Neuron (in vitro differentiated cells): Measurements from ENCODE around the gene HTR3D.
"Not testable (repeated sequence)": the region's sequence is repeated elsewhere in the genome, so short reads cannot be mapped to it uniquely, and the experiment has no call there.

Experiments
- H2AFZ ChIP-seq: one replicate; pipeline ENCODE4 v1.6.1; 2013; ENCODE audit warnings: low read depth, mild to moderate bottlenecking, inconsistent platforms, low read length, moderate library complexity
- H3K27me3 ChIP-seq: one replicate; pipeline ENCODE4 v1.6.1; 2013; ENCODE audit warnings: low read length; ENCODE audit not compliant: insufficient read depth
- H3K36me3 ChIP-seq: one replicate; pipeline ENCODE4 v1.6.1; 2013; ENCODE audit warnings: low read length; ENCODE audit not compliant: insufficient read depth
- H3K4me1 ChIP-seq: one replicate; pipeline ENCODE4 v1.6.1; 2013; ENCODE audit warnings: low read length; ENCODE audit not compliant: insufficient read depth
- H3K4me3 ChIP-seq: 2 replicates; pipeline ENCODE4 v1.5.1; 2013; ENCODE audit warnings: mild to moderate bottlenecking, low read length, moderate library complexity
- H3K9me3 ChIP-seq: one replicate; pipeline ENCODE4 v1.6.1; 2013; ENCODE audit warnings: low read length

HTR3D gene

DNA sequence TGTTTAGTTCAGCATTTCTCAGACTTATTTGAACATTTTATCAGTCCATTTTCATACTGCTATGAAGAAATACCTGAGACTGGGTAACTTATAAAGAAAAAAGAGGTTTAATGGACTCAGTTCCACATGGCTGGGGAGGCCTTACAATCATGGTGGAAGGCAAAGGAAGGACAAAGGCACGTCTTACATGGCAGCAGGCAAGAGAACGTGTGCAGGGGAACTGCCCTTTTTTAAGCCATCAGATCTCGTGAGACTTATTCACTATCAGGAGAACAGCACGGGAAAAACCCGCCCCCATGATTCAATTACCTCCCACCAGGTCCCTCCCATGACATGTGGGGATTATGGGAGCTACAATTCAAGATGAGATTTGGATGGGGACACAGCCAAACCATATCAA lies 6.3 kb upstream of the HTR3D start:
- H3K4me3 ChIP-seq, H3K36me3 ChIP-seq, H3K9me3 ChIP-seq, H3K4me1 ChIP-seq, H2AFZ ChIP-seq, H3K27me3 ChIP-seq: not testable (repeated sequence)

- H3K9me3 ChIP-seq, H3K4me3 ChIP-seq, H3K27me3 ChIP-seq, H2AFZ ChIP-seq, H3K36me3 ChIP-seq, H3K4me1 ChIP-seq: not testable (repeated sequence)
These were observed 3.2 kb upstream of the HTR3D start for GRCh38 chr3:184028275-184028890.

DNA sequence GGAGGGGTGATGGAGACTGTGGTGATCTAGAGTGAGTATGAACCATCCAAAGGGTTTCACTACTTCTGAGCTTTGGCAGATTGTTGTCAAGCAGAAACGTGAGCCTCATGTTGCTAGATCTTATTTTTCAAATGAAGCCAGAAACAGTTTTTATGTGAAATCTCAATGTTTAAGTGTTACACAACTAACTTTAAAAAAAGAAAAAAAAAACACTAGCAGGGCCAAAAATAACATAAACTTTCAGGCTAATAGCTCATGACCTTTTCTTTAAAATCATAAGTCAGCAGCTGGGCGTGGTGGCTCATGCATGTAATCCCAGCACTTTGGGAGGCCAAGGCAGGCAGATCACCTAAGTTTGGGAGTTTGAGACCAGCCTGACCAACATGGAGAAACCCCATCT lies 2.1 kb upstream of the HTR3D start:
- no peaks in the 10 kb centered on the region for H3K4me1 ChIP-seq
- peaks cover 2% of the 10 kb centered on the region for H3K27me3 ChIP-seq
- H3K9me3 ChIP-seq, result no peaks in the 10 kb centered on the region
- H3K4me3 ChIP-seq, result no peak overlapping the region
- H3K36me3 ChIP-seq, result no peaks in the 10 kb centered on the region
- no peak overlapping the region for H2AFZ ChIP-seq

- H3K9me3 ChIP-seq, result no peaks in the 10 kb centered on the region
- H3K4me1 ChIP-seq, result no peaks in the 10 kb centered on the region
- H3K4me3 ChIP-seq, result no peak overlapping the region
- peaks cover 2% of the 10 kb centered on the region for H3K27me3 ChIP-seq
- H3K36me3 ChIP-seq, result no peaks in the 10 kb centered on the region
- H2AFZ ChIP-seq, result no peak overlapping the region
These were observed 1.0 kb upstream of the HTR3D start for GRCh38 chr3:184030536-184030935.

- Histone ChIP-seq H2AFZ (no peak overlapping the region), H3K27me3 (peaks cover 21% of the 10 kb centered on the region), H3K9me3 (no peaks in the 10 kb centered on the region), H3K4me3 (no peak overlapping the region), H3K36me3 (no peaks in the 10 kb centered on the region), H3K4me1 (peaks cover 2% of the 10 kb centered on the region)
These were observed 6.3 kb downstream of the HTR3D start for GRCh38 chr3:184037816-184038215.

- H3K4me1 ChIP-seq, H2AFZ ChIP-seq, H3K9me3 ChIP-seq, H3K4me3 ChIP-seq, H3K36me3 ChIP-seq: not testable (repeated sequence)
- peaks cover 21% of the 10 kb centered on the region for H3K27me3 ChIP-seq
These were observed 6.8 kb downstream of the HTR3D start for GRCh38 chr3:184038307-184038706.

- no peak overlapping the region for H2AFZ ChIP-seq
- H3K36me3 ChIP-seq, result no peaks in the 10 kb centered on the region
- H3K4me1 ChIP-seq, result peaks cover 2% of the 10 kb centered on the region
- no peaks in the 10 kb centered on the region for H3K9me3 ChIP-seq
- H3K4me3 ChIP-seq, result no peak overlapping the region
- peaks cover 21% of the 10 kb centered on the region for H3K27me3 ChIP-seq
These were observed 7.9 kb downstream of the HTR3D start for GRCh38 chr3:184039414-184039813.

GRCh38 chr3:184040010-184040409 lies 8.5 kb downstream of the HTR3D start:
- H2AFZ ChIP-seq, result no peak overlapping the region
- no peak overlapping the region for H3K4me3 ChIP-seq
- H3K9me3 ChIP-seq, result no peaks in the 10 kb centered on the region
- H3K4me1 ChIP-seq, result peaks cover 2% of the 10 kb centered on the region
- H3K27me3 ChIP-seq, result peaks cover 21% of the 10 kb centered on the region
- H3K36me3 ChIP-seq, result no peaks in the 10 kb centered on the region

GRCh38 chr3:184042617-184043016 lies 11.1 kb downstream of the HTR3D start:
- no peak overlapping the region for H2AFZ ChIP-seq
- peaks cover 19% of the 10 kb centered on the region for H3K27me3 ChIP-seq
- H3K4me1 ChIP-seq, result peaks cover 2% of the 10 kb centered on the region
- H3K36me3 ChIP-seq, result no peaks in the 10 kb centered on the region
- H3K9me3 ChIP-seq, result no peaks in the 10 kb centered on the region
- no peak overlapping the region for H3K4me3 ChIP-seq

GRCh38 chr3:184045995-184046394 lies 14.5 kb downstream of the HTR3D start:
- Histone ChIP-seq H3K27me3 (peaks cover 2% of the 10 kb centered on the region), H3K4me3 (no peak overlapping the region), H3K4me1 (no peaks in the 10 kb centered on the region), H3K9me3 (no peaks in the 10 kb centered on the region), H2AFZ (no peak overlapping the region), H3K36me3 (no peaks in the 10 kb centered on the region)

DNA sequence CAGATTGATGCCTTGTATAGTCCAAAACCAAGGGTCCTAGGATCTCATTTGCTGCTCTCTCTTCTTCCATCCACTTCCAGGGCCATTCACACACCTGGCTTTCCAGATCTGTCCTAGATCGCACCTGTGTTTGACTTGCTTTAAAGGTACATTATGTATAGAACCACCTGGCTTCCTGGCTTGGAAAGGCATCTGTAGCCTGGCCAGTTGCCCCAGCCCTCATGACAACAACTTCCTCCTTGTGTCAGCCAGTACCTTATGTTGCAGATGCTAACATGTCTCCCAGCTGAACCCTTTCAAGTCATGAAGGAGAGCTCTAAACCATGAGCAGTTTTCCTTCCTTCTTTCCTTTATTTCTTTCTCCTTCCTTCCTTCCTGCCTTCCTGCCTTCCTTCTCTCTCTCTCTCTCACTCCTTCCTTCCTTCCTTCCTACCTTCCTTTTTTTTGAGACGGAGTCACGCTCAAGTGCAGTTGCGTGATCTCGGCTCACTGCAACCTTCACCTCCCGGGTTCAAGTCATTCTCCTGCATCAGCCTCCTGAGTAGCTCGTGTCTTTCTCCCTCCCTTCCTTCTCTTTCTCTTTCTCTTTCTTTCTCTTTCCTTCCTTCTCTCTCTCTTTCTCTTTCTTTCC lies 18.8 kb downstream of the HTR3D start:
- Histone ChIP-seq H3K36me3 (no peaks in the 10 kb centered on the region), H2AFZ (no peak overlapping the region), H3K9me3 (no peaks in the 10 kb centered on the region), H3K4me3 (no peak overlapping the region), H3K27me3 (peaks cover 14% of the 10 kb centered on the region), H3K4me1 (no peaks in the 10 kb centered on the region)

DNA sequence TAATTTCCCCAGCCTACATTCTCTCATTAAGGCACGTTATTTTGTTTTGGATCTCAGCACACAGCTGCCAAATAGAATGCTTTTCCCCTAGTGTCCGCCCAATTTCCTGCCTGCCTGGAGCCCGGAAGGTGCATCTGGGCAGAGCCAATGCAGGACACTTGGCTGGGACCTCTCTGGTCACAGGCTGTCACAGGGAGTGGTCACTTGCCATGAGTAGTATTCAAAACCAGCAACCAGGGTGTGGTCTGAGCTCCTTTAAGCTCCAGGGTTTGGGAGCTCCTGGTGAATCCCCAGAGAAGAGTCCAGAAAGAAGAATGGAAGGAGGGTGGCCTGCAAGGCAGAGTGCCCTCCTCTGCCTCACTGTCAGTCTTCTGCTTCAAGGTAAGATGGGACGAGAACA lies 21.2 kb downstream of the HTR3D start, which contains the start of gene HTR3C:
HTR3C (plus strand) TSS at position 281 of the 400 bp plus-strand sequence; CDS start at position 315, 34 bp downstream.
- Histone ChIP-seq H3K4me1 (no peaks in the 10 kb centered on the region), H2AFZ (no peak within 1 kb of the TSS), H3K36me3 (no peaks in the 10 kb centered on the region), H3K27me3 (peaks cover 18% of the 10 kb centered on the region), H3K4me3 (no peak within 1 kb of the TSS), H3K9me3 (no peaks in the 10 kb centered on the region)

- Histone ChIP-seq H3K36me3 (no peaks in the 10 kb centered on the region), H2AFZ (no peak overlapping the region), H3K9me3 (no peaks in the 10 kb centered on the region), H3K4me3 (no peak overlapping the region), H3K27me3 (peaks cover 12% of the 10 kb centered on the region), H3K4me1 (no peaks in the 10 kb centered on the region)
These were observed 26.5 kb downstream of the HTR3D start for GRCh38 chr3:184058029-184058428.

DNA sequence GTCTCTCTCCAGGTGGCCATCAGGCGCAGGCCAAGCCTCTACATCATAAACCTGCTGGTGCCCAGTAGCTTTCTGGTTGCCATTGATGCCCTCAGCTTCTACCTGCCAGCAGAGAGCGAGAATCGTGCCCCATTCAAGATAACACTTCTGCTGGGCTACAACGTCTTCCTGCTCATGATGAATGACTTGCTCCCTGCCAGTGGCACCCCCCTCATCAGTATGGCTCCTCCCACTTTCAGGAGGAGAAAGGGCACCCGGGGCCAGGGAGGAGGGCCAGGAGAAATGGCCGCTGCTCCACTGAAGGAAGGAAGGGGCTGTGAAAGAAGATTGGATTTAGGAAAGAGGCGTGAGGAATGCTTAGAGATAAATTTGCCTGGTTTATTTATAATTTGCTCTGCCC lies 27.9 kb downstream of the HTR3D start:
- peaks cover 7% of the 10 kb centered on the region for H3K27me3 ChIP-seq
- no peak overlapping the region for H3K4me3 ChIP-seq
- no peaks in the 10 kb centered on the region for H3K36me3 ChIP-seq
- no peaks in the 10 kb centered on the region for H3K4me1 ChIP-seq
- no peaks in the 10 kb centered on the region for H3K9me3 ChIP-seq
- H2AFZ ChIP-seq, result no peak overlapping the region
